Pancreas (tissue), 10 donors: Measurements from ENCODE around the gene CCR5. TPM values are rescaled to one million over a fixed set of nuclear protein-coding genes. Genes with fewer than 3 reads are reported as not detected.

Source experiments
- ATAC-seq, 4 donors: fragments of 200-7000 bp; cut with Tn5 transposase; one replicate each; pipeline versions ENCODE4 v1.8.0 to v1.9.1; 2020; ENCODE audit warnings: mild to moderate bottlenecking in 4 of 4, moderate library complexity in 4 of 4
- DNase-seq, 6 donors: peaks; one replicate each; pipeline ENCODE4 v3.0.0-alpha.2; 2020
- FAIRE-seq: peaks from 2 replicates; lab custom pipeline; 2012; peaks lifted over from hg19 to GRCh38; lab: Jason Lieb, UNC
- H3K27ac ChIP-seq, 4 donors: fragments of 200-600 bp; sonication (generic); 1 replicate in 3 of 4; 2 replicates in 1 of 4; pipeline versions ENCODE4 v1.5.0 to v1.8.0; 2020
- H3K27me3 ChIP-seq, 4 donors: fragments of 200-600 bp; one replicate each; pipeline ENCODE4 v1.8.0; 2021
- H3K36me3 ChIP-seq, 3 donors: fragments of 200-600 bp; sonication (generic) in 1 of 3; one replicate each; pipeline versions ENCODE4 v1.5.0 to v1.8.0; 2020 to 2021
- H3K4me1 ChIP-seq, 3 donors: fragments of 200-600 bp; one replicate each; pipeline ENCODE4 v1.8.0; 2021
- H3K4me3 ChIP-seq, 4 donors: fragments of 200-600 bp; sonication (generic) in 2 of 4; one replicate each; pipeline versions ENCODE4 v1.5.0 to v1.8.0; 2020 to 2021
- H3K9me3 ChIP-seq, 4 donors: fragments of 200-600 bp; one replicate each; pipeline ENCODE4 v1.8.0; 2021
- CTCF ChIP-seq, 4 donors: fragments of 200-600 bp; sonication (generic) in 3 of 4; IDR thresholded peaks; one replicate each; pipeline versions ENCODE4 v1.5.0 to v1.8.0; 2021; ENCODE audit warnings: antibody characterized with exemption in 4 of 4
- WGBS, 2 donors: extraction: QIAGEN DNeasy Blood & Tissue Kit; methylation state at CpG; one replicate each; pipeline ENCODE4 v1.1.7; 2013; 5-methylcytosine and 5-hydroxymethylcytosine counted together
- intact Hi-C, 3 donors: fragments of 100-400 bp; cut with DNase I; formaldehyde crosslinking; loops; one replicate each; pipeline versions ENCODE4 v1.11.1 to v1.14.2; 2022
- polyA plus RNA-seq, 2 donors: library from polyadenylated mRNA; stranded (reverse); fragments of 200-250 nt; gene quantifications; one replicate each; pipeline ENCODE4 v1.2.3, GENCODE V29; 2013
- total RNA-seq, 6 donors: library from RNA; stranded (reverse); fragmentation: NEBNext Ultra II Directional in 4 of 6; extraction: Animal tissue kit (Norgen Biotek cat#: 25700) in 4 of 6; gene quantifications; one replicate each; pipeline versions ENCODE4 v1.2.1 to v1.2.4, GENCODE V29; 2021 to 2023
- donor health status: healthy with polysubstance abuse.
- donor health status: DM: no; HTN: no; CAD: no; lungs with moderate emphysema.
- donor health status: DM: no; HTN: no; CAD: no.
- donor health status: control.
- donor health status: control.
- donor health status: Bipolar disorder and iron deficiency.
- donor health status: DM: yes; HTN: yes; CAD: no.
- donor health status: DM: no; HTN: no; CAD: no.
- donor health status: DM: no; HTN: no; CAD: no.
- donor health status: DM: yes; HTN: yes; CAD: no.

CCR5 gene
- total and polyA plus RNA-seq, 8 donors: 0.12 to 2.0 (median 0.29) TPM

GRCh38 chr3:46406788-46407611 is 36.3 kb downstream of the CCR5 start, which contains the start of the genes CCR5AS and CCRL2:
Gene CCR5AS (minus strand): TSS chr3:46407066.
Gene CCRL2 (plus strand): TSS chr3:46407259. CDS start chr3:46408080, 821 bp downstream.
- TF ChIP-seq CTCF (IDR thresholded peaks at IDR 0.05): no peak
- 53 to 54% methylated on average over 20 of the region's 20 CpGs for WGBS, 2 donors
- intact Hi-C loops: no loop called here
- FAIRE-seq (no peak), ATAC-seq (peak; percentile 83 to 88 (median 84)), DNase-seq (peak in 4 of 6 donors; percentile 55 to 66 (median 60))
- Histone ChIP-seq H3K27me3 (no peaks in the 10 kb centered on the region), H3K9me3 (no peaks in the 10 kb centered on the region), H3K4me3 (peak within 1 kb of the TSS in 1 of 4 donors; percentile 24), H3K36me3 (no peaks in the 10 kb centered on the region), H3K27ac (peak within 1 kb of the TSS in 2 of 4 donors; percentile 67 to 73), H3K4me1 (peaks cover 0 to 21% (median 4%) of the 10 kb centered on the region in 3 donors)

GRCh38 chr3:46407970-46408369 is 37.2 kb downstream of the CCR5 start:
- intact Hi-C loops: no loop called here
- H3K27me3 ChIP-seq: no peaks in the 10 kb centered on the region
- DNase-seq: no peak
- H3K4me1 ChIP-seq: peaks cover 0 to 21% (median 4%) of the 10 kb centered on the region in 3 donors
- WGBS, 2 donors: 66 to 76% methylated on average over 7 of the region's 7 CpGs
- no peak for TF ChIP-seq CTCF (IDR thresholded peaks at IDR 0.05)
- H3K27ac ChIP-seq: no peak overlapping the region
- H3K36me3 ChIP-seq: no peaks in the 10 kb centered on the region
- no peaks in the 10 kb centered on the region for H3K9me3 ChIP-seq
- FAIRE-seq: no peak
- H3K4me3 ChIP-seq: peak overlapping the region in 1 of 4 donors; percentile 24
- ATAC-seq: no peak

GRCh38 chr3:46408853-46409252 is 38.1 kb downstream of the CCR5 start:
- Histone ChIP-seq H3K4me3 (no peak overlapping the region), H3K9me3 (no peaks in the 10 kb centered on the region), H3K27me3 (no peaks in the 10 kb centered on the region), H3K4me1 (peaks cover 0 to 21% (median 4%) of the 10 kb centered on the region in 3 donors), H3K27ac (no peak overlapping the region), H3K36me3 (no peaks in the 10 kb centered on the region)
- ATAC-seq (no peak), DNase-seq (no peak), FAIRE-seq (no peak)
- no peak for TF ChIP-seq CTCF (IDR thresholded peaks at IDR 0.05)
- intact Hi-C loops: no loop called here
- WGBS, 2 donors: 87 to 90% methylated on average over 7 of the region's 7 CpGs

- Histone ChIP-seq H3K36me3 (no peaks in the 10 kb centered on the region), H3K27me3 (no peaks in the 10 kb centered on the region), H3K27ac (no peak overlapping the region), H3K4me3 (no peak overlapping the region), H3K9me3 (no peaks in the 10 kb centered on the region), H3K4me1 (peaks cover 0 to 18% (median 4%) of the 10 kb centered on the region in 3 donors)
- DNase-seq (no peak), ATAC-seq (no peak), FAIRE-seq (no peak)
- WGBS, 2 donors: 86 to 93% methylated on average over 9 of the region's 9 CpGs
- intact Hi-C loops: no loop called here
- no peak for TF ChIP-seq CTCF (IDR thresholded peaks at IDR 0.05)
These were observed 39.2 kb downstream of the CCR5 start for GRCh38 chr3:46409739-46410489.
